SK-N-SH (cell line): Measurements from ENCODE around the gene IRF3. TPM values are rescaled to one million over a fixed set of nuclear protein-coding genes. Genes with fewer than 3 reads are reported as not detected.

Experiments
- CTCF ChIA-PET: fragments of 300-600, 350-600 bp; formaldehyde crosslinking; extraction: SDS; loops from one replicate; lab custom pipeline; 2021; lab: Yijun Ruan, JAX
- POLR2A ChIA-PET: fragments of 350-600 bp; sonication (Branson Sonifier 250); formaldehyde crosslinking; extraction: SDS; loops from one replicate; lab custom pipeline; 2020; ENCODE audit warnings: antibody characterized with exemption, inconsistent platforms; lab: Yijun Ruan, JAX
- DNase-seq: peaks from one replicate; pipeline ENCODE4 v3.0.0; 2012
- H2AFZ ChIP-seq: fragments of 200-600 bp; sonication (generic); 2 replicates; pipeline ENCODE4 v1.8.1; 2016; ENCODE audit warnings: antibody characterized with exemption, mild to moderate bottlenecking, low read depth
- H3F3A ChIP-seq: fragments of 200-600 bp; sonication (generic); replicated peaks from 2 replicates; pipeline ENCODE3; 2016; ENCODE audit warnings: antibody characterized with exemption, mild to moderate bottlenecking; ENCODE audit not compliant: insufficient read depth
- H3K27ac ChIP-seq, 2 experiments: fragments of 200-500 bp in 1 of 2; fragments of 200-600 bp in 1 of 2; sonication (Bioruptor generic) in 1 of 2; sonication (generic), shearing (Covaris generic) in 1 of 2; 2 replicates each; pipeline versions ENCODE4 v1.5.1 to v1.6.1; 2014 to 2016; ENCODE audit warnings: low read depth in 2 of 2, inconsistent platforms in 1 of 2, low read length in 1 of 2, mild to moderate bottlenecking in 1 of 2, mixed read lengths in 1 of 2
- H3K27me3 ChIP-seq: fragments of 200-600 bp; sonication (generic), shearing (Covaris generic); 2 replicates; pipeline ENCODE4 v1.6.1; 2016; ENCODE audit warnings: mixed run types; ENCODE audit not compliant: insufficient read depth
- H3K36me3 ChIP-seq, 2 experiments: fragments of 200-500 bp in 1 of 2; fragments of 200-600 bp in 1 of 2; sonication (Bioruptor generic) in 1 of 2; sonication (generic) in 1 of 2; replicated peaks in 1 of 2; 2 replicates each; pipeline versions ENCODE3 to v1.5.1; 2014 to 2016; ENCODE audit warnings: low read length in 1 of 2, mild to moderate bottlenecking in 1 of 2; ENCODE audit not compliant: insufficient read depth in 2 of 2, control insufficient read depth in 1 of 2
- H3K4me1 ChIP-seq, 2 experiments: fragments of 200-500 bp in 1 of 2; fragments of 200-600 bp in 1 of 2; sonication (Bioruptor generic) in 1 of 2; sonication (generic), shearing (Covaris generic) in 1 of 2; 2 replicates each; pipeline versions ENCODE4 v1.5.1 to v1.6.1; 2014 to 2016; ENCODE audit warnings: low read depth in 1 of 2, low read length in 1 of 2, mixed run types in 1 of 2; ENCODE audit not compliant: insufficient read depth in 2 of 2, control insufficient read depth in 1 of 2
- H3K4me2 ChIP-seq: fragments of 200-600 bp; sonication (generic), shearing (Covaris generic); 2 replicates; pipeline ENCODE4 v1.6.1; 2017; ENCODE audit warnings: mixed run types
- H3K4me3 ChIP-seq, 2 experiments: fragments of 200-500 bp in 1 of 2; fragments of 200-600 bp in 1 of 2; sonication (Bioruptor generic) in 1 of 2; sonication (generic), shearing (Covaris generic) in 1 of 2; 2 replicates each; pipeline versions ENCODE4 v1.5.1 to v1.8.1; 2014 to 2016; ENCODE audit warnings: low read depth in 2 of 2, inconsistent platforms in 1 of 2, low read length in 1 of 2, mild to moderate bottlenecking in 1 of 2, mixed read lengths in 1 of 2, moderate library complexity in 1 of 2
- H3K79me2 ChIP-seq: fragments of 200-600 bp; sonication (generic); 2 replicates; pipeline ENCODE4 v1.8.1; 2017; ENCODE audit warnings: mild to moderate bottlenecking; ENCODE audit not compliant: insufficient read depth
- H3K9ac ChIP-seq: fragments of 200-600 bp; sonication (generic); 2 replicates; pipeline ENCODE4 v1.6.1; 2017; ENCODE audit warnings: mixed run types
- H3K9me2 ChIP-seq: fragments of 200-600 bp; sonication (generic); 2 replicates; pipeline ENCODE4 v1.6.1; 2017; ENCODE audit warnings: mixed run types
- H3K9me3 ChIP-seq: fragments of 200-600 bp; sonication (generic); 2 replicates; pipeline ENCODE4 v1.6.1; 2017; ENCODE audit warnings: mixed run types, mild to moderate bottlenecking, moderate library complexity
- H4K20me1 ChIP-seq: fragments of 200-600 bp; sonication (generic); 2 replicates; pipeline ENCODE4 v1.6.1; 2017; ENCODE audit warnings: mild to moderate bottlenecking, mixed run types; ENCODE audit not compliant: insufficient read depth
- EZH2phosphoT487 ChIP-seq: fragments of 200-600 bp; sonication (generic); IDR thresholded peaks from 2 replicates; pipeline ENCODE4 v1.6.1; 2017; ENCODE audit warnings: low read depth, mixed run types, mild to moderate bottlenecking, antibody characterized with exemption, moderate library complexity, borderline replicate concordance
- FOXJ3 ChIP-seq: sonication (generic); formaldehyde crosslinking; IDR thresholded peaks from 2 replicates; pipeline ENCODE4 v1.5.1; 2020; ENCODE audit warnings: mild to moderate bottlenecking, missing genetic modification reagents
- GABPA ChIP-seq: IDR thresholded peaks from 2 replicates; pipeline ENCODE4 v1.4.0; 2012; ENCODE audit warnings: low read depth, mild to moderate bottlenecking
- GATA2 ChIP-seq: sonication (generic); formaldehyde crosslinking; IDR thresholded peaks from 2 replicates; pipeline ENCODE4 v1.5.0; 2020; ENCODE audit warnings: mild to moderate bottlenecking, missing genetic modification reagents
- JUND ChIP-seq: IDR thresholded peaks from 2 replicates; pipeline ENCODE4 v1.4.0; 2012
- MXI1 ChIP-seq: IDR thresholded peaks from 2 replicates; pipeline ENCODE4 v1.6.1; 2012; ENCODE audit warnings: mild to moderate bottlenecking, low read depth, low read length, improper control_type of control experiment
- RCOR1 ChIP-seq: fragments of 150-350 bp; IDR thresholded peaks from 2 replicates; pipeline ENCODE4 v1.6.1; 2017; ENCODE audit warnings: antibody characterized with exemption, low read length
- RFX5 ChIP-seq: IDR thresholded peaks from 2 replicates; pipeline ENCODE4 v1.6.1; 2012; ENCODE audit warnings: mild to moderate bottlenecking, improper control_type of control experiment, low read length
- RXRA ChIP-seq: IDR thresholded peaks from 2 replicates; pipeline ENCODE4 v1.4.0; 2012; ENCODE audit warnings: low read depth, mild to moderate bottlenecking, borderline replicate concordance
- SIN3A ChIP-seq: IDR thresholded peaks from 2 replicates; pipeline ENCODE4 v1.6.1; 2012; ENCODE audit warnings: low read depth, mild to moderate bottlenecking, low read length, moderate library complexity, borderline replicate concordance
- YY1 ChIP-seq: IDR thresholded peaks from 2 replicates; pipeline ENCODE4 v1.4.0; 2012; ENCODE audit warnings: low read depth, mild to moderate bottlenecking
- WGBS: methylation state at CpG from one replicate; pipeline ENCODE4 v1.1.6; 2017; ENCODE audit warnings: low lambda C conversion rate; 5-methylcytosine and 5-hydroxymethylcytosine counted together
- polyA plus RNA-seq, 3 experiments: library from polyadenylated mRNA; depleted of rRNA; stranded (reverse); fragments of >200 nt; gene quantifications; 2 replicates each; pipeline ENCODE4 v1.2.3, GENCODE V29; 2012
- TF ChIP-seq, protein P1 (sequence below): IDR thresholded peaks from 2 replicates; pipeline ENCODE4 v1.4.0; 2012; ENCODE audit warnings: low read depth
- TF ChIP-seq, protein P2 (sequence below): fragments of 150-350 bp; IDR thresholded peaks from 2 replicates; pipeline ENCODE4 v1.6.1; 2016; ENCODE audit warnings: mild to moderate bottlenecking, low read depth, low read length
- TF ChIP-seq, protein P3 (sequence below): IDR thresholded peaks from 2 replicates; pipeline ENCODE4 v1.4.0; 2012; ENCODE audit warnings: low read depth, borderline replicate concordance

The IRF3 gene
- polyA plus RNA-seq, 1 of the 3 experiments (the other 2 are of a cell fraction) = 112 TPM

DNA sequence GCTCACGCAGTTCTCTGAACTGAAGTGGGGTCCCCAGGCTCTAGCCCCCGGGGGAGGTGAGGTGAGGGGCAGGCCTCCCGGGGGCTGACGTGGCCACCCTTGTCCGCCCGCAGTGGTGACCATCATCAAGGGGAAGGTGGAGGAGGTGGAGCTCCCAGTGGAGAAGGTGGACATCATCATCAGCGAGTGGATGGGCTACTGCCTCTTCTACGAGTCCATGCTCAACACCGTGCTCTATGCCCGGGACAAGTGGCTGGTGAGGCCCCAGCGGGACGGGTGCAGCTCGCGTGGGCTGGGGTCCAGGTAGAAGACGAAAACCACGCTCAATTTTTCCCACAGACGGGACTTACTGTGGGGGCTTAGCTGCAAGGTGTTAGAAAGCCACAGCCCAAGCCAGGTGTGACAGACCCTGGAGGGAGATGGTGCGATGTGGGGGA, 18.2 kb upstream of the IRF3 start:
- peaks cover 46% of the 10 kb centered on the region for H4K20me1 ChIP-seq
- peaks cover 35 to 57% of the 10 kb centered on the region in 2 experiments for H3K36me3 ChIP-seq
- 95% methylated on average over 18 of the region's 18 CpGs for WGBS
- no peaks in the 10 kb centered on the region for H3K9me3 ChIP-seq
- ChIA-PET POLR2A (no interaction called here), CTCF (interaction anchor here (0.6 to 2.0 kb wide), 3 partner anchors 11 to 137 kb away, joined by 3 to 7 read pairs (median 4); no protein-coding TSS in a partner anchor)
- H2AFZ ChIP-seq = no peak overlapping the region
- no peak overlapping the region; a peak in 1 of 4 replicates for H3K27ac ChIP-seq
- H3K4me2 ChIP-seq = no peak overlapping the region
- no peak overlapping the region for H3K9ac ChIP-seq
- H3K4me1 ChIP-seq = peaks cover 16 to 18% of the 10 kb centered on the region in 2 experiments; a peak in 3 of 4 replicates
- no peaks in the 10 kb centered on the region for H3K27me3 ChIP-seq
- no peaks in the 10 kb centered on the region for H3K9me2 ChIP-seq
- no peak for TF ChIP-seq SIN3A
- H3F3A ChIP-seq = peaks cover 15% of the 10 kb centered on the region
- no peak overlapping the region for H3K4me3 ChIP-seq
- peaks cover 44% of the 10 kb centered on the region for H3K79me2 ChIP-seq
- no peak for DNase-seq

DNA sequence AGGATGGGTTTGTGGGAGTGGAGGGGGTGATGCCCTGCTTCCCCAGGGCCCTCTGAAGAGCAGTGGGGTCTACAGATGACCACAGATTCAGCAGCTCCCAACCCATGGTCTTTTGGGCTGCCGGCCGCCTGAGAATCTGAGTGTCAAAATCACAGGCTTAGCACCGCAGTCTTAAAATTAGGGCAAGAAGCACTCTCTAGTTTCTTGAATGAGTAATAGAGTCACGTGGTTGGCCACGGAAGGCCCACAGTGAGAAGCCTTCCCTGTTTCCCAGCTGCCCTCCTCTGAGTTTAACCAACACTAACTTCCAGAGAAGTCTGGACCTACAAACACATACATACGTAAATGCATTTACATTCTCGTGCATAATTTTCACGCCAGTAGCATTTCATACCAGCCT, 16.6 kb upstream of the IRF3 start:
- Histone ChIP-seq H3K9ac (no peak overlapping the region), H2AFZ (no peak overlapping the region), H3K36me3 (peaks cover 35 to 45% of the 10 kb centered on the region in 2 experiments), H3K9me3 (no peaks in the 10 kb centered on the region), H3K27me3 (no peaks in the 10 kb centered on the region), H3K4me3 (no peak overlapping the region), H4K20me1 (peaks cover 59% of the 10 kb centered on the region), H3K27ac (no peak overlapping the region), H3K4me2 (no peak overlapping the region), H3K79me2 (peaks cover 60% of the 10 kb centered on the region), H3K9me2 (no peaks in the 10 kb centered on the region), H3K4me1 (peaks cover 16 to 23% of the 10 kb centered on the region in 2 experiments; a peak in 3 of 4 replicates), H3F3A (peaks cover 10% of the 10 kb centered on the region)
- CTCF ChIA-PET = interaction anchor here (2.0 to 2.6 kb wide), 2 partner anchors 8 to 10 kb away, joined by 24 to 35 read pairs; partner anchors contain the start of genes ADM5 and CPT1C
- DNase-seq = no peak
- POLR2A ChIA-PET = no interaction called here
- over 99% methylated on average over 5 of the region's 8 CpGs for WGBS
- TF ChIP-seq MXI1 (no peak), GABPA (no peak), GATA2 (CRISPR knock-in tag) (no peak), JUND (no peak), RFX5 (no peak), RXRA (no peak), FOXJ3 (CRISPR knock-in tag) (no peak), YY1 (no peak), EZH2phosphoT487 (no peak), RCOR1 (no peak)
- TF ChIP-seq, protein P1, sequence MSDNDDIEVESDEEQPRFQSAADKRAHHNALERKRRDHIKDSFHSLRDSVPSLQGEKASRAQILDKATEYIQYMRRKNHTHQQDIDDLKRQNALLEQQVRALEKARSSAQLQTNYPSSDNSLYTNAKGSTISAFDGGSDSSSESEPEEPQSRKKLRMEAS = no peak
- TF ChIP-seq, protein P2, sequence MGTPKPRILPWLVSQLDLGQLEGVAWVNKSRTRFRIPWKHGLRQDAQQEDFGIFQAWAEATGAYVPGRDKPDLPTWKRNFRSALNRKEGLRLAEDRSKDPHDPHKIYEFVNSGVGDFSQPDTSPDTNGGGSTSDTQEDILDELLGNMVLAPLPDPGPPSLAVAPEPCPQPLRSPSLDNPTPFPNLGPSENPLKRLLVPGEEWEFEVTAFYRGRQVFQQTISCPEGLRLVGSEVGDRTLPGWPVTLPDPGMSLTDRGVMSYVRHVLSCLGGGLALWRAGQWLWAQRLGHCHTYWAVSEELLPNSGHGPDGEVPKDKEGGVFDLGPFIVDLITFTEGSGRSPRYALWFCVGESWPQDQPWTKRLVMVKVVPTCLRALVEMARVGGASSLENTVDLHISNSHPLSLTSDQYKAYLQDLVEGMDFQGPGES = no peak
- TF ChIP-seq, protein P3, sequence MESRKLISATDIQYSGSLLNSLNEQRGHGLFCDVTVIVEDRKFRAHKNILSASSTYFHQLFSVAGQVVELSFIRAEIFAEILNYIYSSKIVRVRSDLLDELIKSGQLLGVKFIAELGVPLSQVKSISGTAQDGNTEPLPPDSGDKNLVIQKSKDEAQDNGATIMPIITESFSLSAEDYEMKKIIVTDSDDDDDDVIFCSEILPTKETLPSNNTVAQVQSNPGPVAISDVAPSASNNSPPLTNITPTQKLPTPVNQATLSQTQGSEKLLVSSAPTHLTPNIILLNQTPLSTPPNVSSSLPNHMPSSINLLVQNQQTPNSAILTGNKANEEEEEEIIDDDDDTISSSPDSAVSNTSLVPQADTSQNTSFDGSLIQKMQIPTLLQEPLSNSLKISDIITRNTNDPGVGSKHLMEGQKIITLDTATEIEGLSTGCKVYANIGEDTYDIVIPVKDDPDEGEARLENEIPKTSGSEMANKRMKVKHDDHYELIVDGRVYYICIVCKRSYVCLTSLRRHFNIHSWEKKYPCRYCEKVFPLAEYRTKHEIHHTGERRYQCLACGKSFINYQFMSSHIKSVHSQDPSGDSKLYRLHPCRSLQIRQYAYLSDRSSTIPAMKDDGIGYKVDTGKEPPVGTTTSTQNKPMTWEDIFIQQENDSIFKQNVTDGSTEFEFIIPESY = no peak
